ENCODE results near the gene PLXNA4.

PLXNA4 gene

GRCh38 chr7:132347123-132347522, 229.1 kb downstream of the PLXNA4 start:
- no peak for TF ChIP-seq CTCF (IDR thresholded peaks at IDR 0.05; ENCODE audit: insufficient read depth, low read depth, low read length, missing control alignments)
- no peak overlapping the region for H3K4me3 ChIP-seq (ENCODE audit: low read depth, low read length)
- DNase-seq (ENCODE audit: low read depth), result no peak

GRCh38 chr7:132345543-132346129, 230.6 kb downstream of the PLXNA4 start:
- no peak overlapping the region for H3K4me3 ChIP-seq (ENCODE audit: low read depth, low read length)
- no peak for TF ChIP-seq CTCF (IDR thresholded peaks at IDR 0.05; ENCODE audit: insufficient read depth, low read depth, low read length, missing control alignments)
- DNase-seq (ENCODE audit: low read depth), result no peak

- TF ChIP-seq CTCF (IDR thresholded peaks at IDR 0.05; ENCODE audit: insufficient read depth, low read depth, low read length, missing control alignments), result no peak
- no peak for DNase-seq (ENCODE audit: low read depth)
- H3K4me3 ChIP-seq (ENCODE audit: low read depth, low read length), result no peak overlapping the region
These were observed 231.2 kb downstream of the PLXNA4 start for GRCh38 chr7:132345030-132345429.

- no peak for DNase-seq (ENCODE audit: low read depth)
- TF ChIP-seq CTCF (IDR thresholded peaks at IDR 0.05; ENCODE audit: insufficient read depth, low read depth, low read length, missing control alignments), result no peak
These were observed 233.1 kb downstream of the PLXNA4 start for GRCh38 chr7:132343199-132343598.

GRCh38 chr7:132337450-132338080, 238.7 kb downstream of the PLXNA4 start:
- no peak overlapping the region for H3K4me3 ChIP-seq (ENCODE audit: low read depth, low read length)
- DNase-seq (ENCODE audit: low read depth), result no peak
- no peak for TF ChIP-seq CTCF (IDR thresholded peaks at IDR 0.05; ENCODE audit: insufficient read depth, low read depth, low read length, missing control alignments)

More at GRCh38 chr7:132343199-132343598, 233.1 kb downstream of the PLXNA4 start:
- H3K4me3 ChIP-seq (ENCODE audit: low read depth, low read length), result no peak overlapping the region

GRCh38 chr7:132336797-132337196, 239.5 kb downstream of the PLXNA4 start:
- DNase-seq (ENCODE audit: low read depth), result no peak
- TF ChIP-seq CTCF (IDR thresholded peaks at IDR 0.05; ENCODE audit: insufficient read depth, low read depth, low read length, missing control alignments), result no peak
- H3K4me3 ChIP-seq (ENCODE audit: low read depth, low read length), result no peak overlapping the region

GRCh38 chr7:132333301-132333700, 243.0 kb downstream of the PLXNA4 start:
- H3K4me3 ChIP-seq (ENCODE audit: low read depth, low read length), result no peak overlapping the region
- DNase-seq (ENCODE audit: low read depth), result no peak
- no peak for TF ChIP-seq CTCF (IDR thresholded peaks at IDR 0.05; ENCODE audit: insufficient read depth, low read depth, low read length, missing control alignments)

All from GM12865 (cell line).